IPS-NIHi7 (cell line): ENCODE data around the gene CAPN8.

Experiments used
- DNase-seq: peaks from one replicate; pipeline ENCODE4 v3.0.0; 2012; ENCODE audit warnings: mixed read lengths; ENCODE audit errors: extremely low spot score

CAPN8 gene

DNA sequence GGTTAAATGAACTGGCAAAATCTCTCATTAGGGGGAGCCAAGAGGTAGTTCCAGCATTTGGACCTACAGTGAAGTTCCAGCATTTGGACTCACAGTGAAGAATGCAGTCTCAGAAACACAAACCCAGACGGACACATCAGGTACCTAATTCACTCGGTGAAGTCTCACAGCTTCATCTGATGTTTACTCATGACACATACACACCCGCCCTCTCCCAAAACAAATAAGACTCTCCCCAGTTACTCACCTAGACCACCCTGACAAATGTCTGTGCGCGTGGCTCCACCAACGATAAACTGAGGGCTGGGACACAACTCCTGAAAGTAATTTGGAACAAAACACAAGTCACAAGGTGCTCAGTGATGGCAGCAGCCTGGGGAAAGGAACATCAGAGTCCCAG lies 11.4 kb downstream of the CAPN8 start:
- DNase-seq, result no peak

DNA sequence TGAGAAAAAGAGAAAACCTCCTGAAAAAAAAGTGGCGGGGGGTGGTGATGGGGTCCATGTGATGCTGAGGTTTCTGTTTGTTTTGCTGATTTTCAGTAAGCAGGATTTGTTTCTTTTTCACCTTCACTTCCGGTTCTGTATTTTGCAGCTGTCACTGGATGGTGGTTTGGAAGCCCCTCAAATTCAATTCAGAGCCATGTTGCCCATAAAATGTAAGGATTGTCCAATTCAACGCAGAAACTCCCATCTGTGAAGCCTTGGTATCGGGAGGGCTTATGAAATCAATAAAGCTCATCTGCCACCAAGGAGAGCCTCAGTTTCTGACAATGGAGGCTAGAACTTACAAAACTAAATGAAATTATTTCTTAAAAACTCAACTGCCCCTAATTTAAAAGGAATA lies 12.1 kb downstream of the CAPN8 start:
- no peak for DNase-seq

DNA sequence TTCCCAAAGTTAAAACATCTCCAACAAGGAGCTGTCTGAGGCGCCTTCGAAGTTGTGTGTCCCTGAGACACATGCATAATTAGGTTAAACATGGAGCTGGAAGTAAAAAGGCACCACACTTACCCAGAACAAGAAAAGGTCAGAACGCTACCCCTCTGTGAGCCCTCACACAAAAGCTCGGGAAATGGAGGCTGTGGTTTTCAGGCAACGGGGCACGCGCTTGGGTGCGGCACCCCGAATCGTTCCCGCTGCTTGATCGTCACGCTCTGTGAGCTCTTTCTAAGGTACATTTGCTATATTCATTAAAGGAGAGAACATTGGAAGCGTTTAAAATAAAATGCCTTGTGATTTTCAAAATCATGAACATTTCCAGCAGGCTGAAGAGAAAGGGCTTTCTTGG lies 12.5 kb downstream of the CAPN8 start:
- DNase-seq, result no peak

DNA sequence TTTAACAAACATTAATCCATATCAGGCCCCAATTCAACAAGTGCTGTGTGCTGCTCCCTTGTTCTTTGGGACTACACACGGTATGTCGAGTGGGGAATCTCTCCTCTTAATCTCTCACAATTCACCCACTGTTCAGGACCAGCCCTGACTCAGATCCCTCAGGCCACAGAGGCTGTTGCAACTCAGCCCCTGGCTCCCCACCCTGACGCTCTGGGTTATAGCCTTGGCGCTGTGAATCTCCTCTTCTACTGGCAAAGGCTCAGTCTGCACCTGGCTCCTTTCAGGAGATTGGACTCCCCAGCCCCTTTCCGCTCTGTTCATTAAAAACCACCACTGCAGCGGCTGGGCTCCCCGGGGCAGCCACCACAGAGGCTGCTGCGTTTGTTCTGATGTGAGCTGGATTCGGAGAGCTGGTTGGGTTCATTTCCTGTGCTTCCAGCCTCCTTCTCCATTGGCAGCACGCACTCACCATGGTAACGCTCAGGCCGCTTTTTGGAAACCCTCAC lies 13.0 kb downstream of the CAPN8 start:
- DNase-seq, result peak; percentile 32

DNA sequence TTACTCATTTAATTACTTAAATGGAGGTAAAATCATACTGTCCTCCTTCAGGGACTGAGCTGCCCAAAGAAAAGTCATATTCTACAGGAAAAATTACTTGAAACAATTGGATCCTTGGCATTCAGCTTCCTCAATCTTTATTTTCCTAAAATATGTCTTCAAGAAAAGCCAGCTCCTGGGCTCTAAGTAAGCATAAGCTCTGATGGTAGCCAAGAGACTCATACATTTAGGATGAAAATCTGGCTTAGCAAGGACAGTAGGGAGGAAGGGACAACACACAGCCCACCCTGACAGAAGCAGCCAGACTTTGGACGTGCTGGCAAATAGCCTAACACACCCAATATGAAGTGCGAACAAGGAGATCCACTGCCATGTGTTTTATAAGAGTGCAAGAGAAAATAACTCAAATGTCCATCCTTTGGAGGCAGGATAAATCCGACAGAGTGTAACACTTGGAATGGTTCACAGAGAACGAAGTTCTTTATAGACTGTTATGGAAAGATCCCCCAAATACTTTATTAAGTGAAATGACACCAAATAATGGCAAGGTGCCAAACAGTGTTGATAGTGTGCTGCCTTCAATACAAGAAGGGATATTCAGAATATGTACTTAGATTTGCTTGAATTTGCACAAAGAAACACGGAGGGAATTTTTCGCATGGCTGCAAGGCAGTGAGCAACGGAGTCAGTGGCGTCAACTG lies 14.1 kb downstream of the CAPN8 start:
- no peak for DNase-seq

DNA sequence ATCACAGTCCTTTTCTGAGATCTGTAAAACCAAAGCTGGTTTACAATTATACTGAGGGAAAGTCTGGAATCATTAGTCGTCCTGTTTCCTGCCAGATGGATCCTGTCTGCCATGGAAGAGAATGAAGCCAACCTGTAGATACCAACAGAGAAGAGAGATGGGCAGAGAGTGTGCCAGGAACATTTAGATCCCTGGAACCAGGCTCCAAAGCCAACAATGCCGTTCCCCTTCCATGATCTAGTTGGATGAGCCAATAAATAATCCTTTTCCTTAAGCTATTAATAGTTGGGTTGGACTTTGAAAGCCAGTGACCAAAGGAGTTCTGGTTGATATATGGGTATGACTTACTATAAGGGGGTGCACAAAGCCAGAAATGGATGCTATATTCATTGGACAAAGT lies 15.0 kb downstream of the CAPN8 start:
- no peak for DNase-seq

DNA sequence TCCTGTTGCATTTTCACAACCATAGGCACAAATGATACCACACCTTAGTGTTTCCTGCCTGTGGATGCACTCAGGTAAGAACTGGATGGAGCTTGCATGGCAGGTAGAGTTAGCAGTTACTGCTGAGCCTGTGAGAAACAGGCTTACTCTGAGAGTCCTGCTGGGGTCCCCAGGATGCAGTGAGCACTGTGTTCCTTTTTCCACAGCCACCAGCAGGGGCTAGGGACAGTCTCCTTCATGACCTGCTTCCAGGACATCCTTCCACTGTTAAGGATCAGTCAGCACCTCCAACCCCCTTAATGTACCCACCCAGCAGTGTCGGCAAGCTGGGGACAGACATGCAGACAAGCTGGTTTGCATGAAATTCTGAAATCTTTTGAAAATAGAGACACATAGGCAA lies 16.3 kb downstream of the CAPN8 start:
- DNase-seq, result no peak

DNA sequence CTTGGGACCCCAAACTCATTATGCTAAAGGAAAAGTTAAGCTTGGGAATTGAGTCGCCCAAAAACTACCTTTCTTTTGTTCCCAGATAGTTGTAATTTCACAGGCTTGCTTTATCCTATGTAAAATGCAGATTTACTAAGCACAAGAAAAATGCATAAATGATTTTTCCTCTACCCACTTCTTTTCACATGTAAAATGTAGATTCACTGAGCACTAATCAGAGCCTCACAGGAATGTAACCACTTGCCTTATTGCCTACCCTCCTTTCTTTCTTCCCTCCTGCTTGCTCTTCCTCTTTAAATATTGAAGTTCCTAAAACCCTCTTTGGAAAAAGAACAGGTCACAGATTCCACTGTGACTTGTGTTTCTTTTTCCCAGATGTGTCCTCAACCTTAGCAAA lies 18.3 kb downstream of the CAPN8 start:
- no peak for DNase-seq

DNA sequence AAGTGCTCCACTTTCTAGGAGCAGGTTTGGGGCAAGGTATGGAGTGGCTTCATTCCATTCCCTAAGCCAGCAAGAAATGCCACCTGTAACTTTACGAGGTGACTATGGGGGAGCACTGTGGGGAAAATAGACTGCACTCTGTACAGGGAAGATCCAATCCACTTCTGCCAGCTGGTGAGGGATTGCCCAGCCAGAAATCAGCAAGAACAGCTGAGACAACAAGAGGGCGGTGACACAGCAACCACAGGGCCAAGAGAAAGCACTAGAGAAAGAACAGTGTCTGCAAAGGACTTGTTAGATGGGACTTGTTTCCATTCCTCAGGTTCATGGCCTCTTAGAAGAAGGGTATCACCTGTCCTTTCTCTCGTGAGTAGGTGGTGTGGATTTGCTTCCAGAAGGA lies 19.6 kb downstream of the CAPN8 start:
- DNase-seq, result no peak

DNA sequence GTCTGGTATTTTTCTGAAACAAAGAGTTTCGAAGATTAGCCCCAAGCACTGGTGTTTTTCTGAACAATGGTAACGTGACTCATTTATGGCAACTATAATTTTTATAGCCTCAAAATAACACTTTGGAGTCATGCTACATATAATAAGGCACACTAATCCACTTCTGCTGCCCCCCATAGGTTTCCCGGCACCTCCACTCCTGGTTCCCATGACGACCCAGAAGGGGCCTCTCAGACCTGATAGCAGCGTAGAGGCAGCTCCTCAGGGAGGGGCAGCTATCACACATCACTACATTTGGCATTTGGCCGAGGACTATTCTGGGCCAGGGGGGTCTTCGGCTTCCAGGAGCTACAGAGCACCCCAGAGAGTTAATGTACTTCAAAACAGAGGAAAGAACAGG lies 23.3 kb downstream of the CAPN8 start:
- DNase-seq, result no peak

DNA sequence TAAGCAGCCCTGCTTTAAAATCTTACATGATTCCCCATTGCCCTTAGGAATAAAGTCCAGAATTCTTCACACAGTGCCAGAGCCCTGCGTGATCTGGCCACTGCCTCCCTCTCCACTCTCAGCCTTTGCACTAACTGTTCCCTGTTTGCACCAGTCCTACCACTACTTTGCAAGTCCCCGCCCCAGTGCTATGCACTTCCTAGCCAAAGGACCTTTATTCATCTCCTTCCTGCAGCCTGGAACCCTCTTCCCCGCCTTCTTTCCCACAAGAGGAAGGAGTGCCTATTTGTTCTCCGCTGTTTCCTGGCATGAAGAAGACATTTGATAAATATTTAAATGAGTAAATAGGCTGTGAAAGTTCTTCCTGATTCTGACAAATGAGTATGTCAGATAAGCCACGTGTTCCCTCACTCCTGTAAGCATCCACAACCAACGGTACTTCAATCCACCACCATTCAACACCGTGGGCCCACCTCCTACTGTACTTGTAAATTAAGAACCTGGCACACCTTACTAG lies 23.9 kb downstream of the CAPN8 start:
- DNase-seq, result no peak

DNA sequence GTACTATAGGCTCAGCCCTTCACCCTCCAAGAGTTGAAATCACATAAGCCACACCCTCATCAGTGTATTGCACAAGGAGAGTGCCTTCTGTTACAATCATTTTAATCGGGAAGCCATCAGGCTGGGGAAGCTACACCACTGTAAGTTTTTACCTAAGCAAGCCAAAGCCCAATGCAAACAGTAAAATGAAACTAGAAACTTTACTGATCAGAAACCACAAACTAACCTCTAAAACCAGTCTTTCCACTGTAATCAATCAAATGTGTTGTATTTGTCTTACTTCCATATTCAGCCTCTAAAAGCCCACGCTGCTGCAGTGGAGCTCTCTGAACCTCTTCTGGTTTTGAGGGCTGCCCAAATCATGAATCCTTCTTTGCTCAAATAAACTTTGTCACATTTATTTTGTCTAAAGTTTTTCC lies 26.2 kb downstream of the CAPN8 start:
- no peak for DNase-seq

DNA sequence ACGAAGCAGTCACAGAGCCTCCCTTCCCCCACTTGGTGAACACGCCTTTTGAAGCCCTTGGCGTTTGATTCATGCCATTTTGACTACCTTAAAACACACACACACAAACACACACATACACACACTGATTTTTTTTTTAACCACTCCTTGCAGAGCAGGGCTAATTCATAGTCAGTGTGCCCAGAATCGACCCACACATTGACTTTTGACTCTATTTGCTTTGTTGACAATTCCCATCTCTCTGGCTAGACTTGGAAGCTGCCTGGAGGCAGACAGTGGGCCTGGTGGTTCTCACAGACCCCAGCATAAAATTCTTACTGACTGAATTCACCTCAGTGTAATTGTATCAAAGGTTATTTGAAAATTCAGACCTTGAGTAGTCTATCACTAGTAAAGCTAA lies 30.3 kb downstream of the CAPN8 start:
- no peak for DNase-seq

DNA sequence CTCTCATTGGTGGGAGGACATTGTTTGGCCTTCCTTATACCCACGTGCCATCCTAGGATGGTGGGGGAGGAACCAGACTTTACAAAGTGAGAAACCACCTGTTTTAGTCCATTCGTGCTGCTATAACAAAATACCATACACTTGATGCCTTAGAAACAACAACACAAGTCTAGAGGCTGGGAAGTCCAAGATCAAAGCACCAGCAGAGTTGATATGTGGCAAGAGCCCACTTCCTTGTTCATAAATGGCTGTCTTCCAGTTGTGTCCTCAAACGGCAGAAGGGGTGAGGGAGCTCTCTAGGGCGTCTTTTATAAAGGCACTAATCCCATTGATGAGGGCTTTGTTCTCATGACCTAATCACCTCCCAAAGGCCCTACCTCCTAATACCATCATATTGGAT lies 31.1 kb downstream of the CAPN8 start:
- no peak for DNase-seq

DNA sequence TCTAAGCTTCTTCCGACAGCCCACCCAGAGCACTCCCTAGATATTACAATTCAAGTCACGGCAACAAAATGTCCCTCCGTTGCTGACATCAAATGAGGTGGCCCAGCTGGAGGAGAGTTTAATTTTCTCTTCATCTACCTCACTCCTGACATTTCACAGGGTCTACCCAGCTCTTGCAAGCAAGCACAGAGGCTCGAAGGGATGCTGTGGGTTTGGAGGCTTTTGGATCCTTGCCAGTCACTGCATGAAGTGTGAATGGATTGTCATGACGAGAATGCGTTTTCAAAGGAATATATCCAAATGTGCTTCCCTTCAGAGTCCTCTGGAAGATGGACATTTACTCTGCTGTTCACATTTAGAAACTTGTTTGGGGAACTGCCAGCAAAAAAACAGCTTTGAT lies 33.5 kb downstream of the CAPN8 start:
- DNase-seq, result no peak

DNA sequence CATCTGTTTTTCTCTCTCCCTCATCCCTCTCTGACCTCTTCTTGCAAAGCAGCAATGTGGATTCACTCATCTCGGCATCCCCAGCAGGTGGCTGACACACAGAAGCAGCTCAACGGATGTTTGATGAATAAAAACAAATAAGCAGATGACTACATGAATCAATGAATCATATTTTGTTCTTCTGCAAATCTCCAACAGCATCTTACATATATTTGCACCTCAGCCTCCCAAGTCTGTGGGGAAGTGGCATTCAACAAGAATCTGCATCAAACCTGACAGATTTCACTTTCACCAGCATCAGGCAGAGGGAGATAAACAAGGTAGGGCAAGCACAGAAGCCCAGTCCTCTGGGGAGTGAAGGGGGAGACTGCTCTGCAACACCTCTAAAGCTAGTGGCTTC lies 34.0 kb downstream of the CAPN8 start:
- no peak for DNase-seq

DNA sequence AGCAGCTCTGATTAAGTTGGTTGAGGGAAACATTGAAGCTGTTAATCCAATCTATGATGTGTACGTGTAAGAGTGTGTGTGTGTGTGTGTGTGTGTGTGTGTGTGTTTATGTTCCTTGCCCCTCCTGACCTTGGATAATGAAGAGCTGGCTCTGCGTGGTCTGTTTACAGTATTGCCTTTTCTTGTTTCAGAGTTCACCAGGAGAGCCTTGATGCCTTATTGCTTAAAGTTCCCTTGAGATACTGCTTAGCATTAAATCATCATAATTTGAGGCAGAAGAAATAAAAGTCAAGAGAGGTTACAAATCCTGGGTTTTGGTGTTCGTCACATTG lies 36.4 kb downstream of the CAPN8 start:
- DNase-seq, result no peak

DNA sequence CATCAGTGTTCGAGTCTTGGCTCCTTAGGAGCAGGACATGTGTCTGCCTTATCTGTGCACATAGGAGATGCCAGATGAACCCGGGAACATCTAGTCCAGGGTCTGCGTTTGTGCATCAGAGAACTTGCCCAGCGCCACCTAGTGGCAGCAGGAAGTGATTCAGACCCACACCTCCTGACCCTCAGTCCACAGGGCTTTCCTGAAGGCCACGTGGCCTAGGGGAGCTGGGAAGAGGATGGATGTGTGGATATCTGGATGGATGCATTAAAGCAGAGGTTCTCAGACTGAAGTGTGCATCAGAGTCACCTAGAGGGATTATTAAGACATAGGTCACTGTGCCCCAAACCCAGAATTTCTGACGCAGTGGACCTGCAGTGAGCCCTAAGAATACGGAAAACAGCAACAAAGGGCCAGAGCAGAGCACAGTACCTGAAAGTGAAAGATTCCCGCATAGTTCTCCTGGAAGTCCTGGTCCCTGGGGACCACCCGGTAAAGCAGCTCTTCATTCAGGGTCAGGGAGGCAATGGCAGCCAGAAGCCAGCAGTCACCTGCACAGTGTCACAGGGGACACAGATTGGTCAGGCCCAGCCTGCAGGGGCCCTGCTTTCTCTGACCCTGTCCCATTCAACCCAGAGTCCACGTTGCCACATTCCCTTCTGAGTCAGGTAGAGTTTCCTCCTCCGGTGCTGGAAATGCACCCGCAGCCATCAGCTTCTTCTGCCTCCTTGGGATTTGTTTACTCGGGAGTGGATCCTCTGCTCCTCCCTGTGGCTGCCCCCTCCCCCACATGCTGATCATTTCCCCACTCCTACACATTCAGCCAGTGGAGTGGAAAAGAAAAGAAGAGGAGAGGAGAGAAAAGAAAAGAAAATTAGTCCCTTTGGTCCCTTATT lies 37.0 kb downstream of the CAPN8 start:
- peak; percentile 85 for DNase-seq

DNA sequence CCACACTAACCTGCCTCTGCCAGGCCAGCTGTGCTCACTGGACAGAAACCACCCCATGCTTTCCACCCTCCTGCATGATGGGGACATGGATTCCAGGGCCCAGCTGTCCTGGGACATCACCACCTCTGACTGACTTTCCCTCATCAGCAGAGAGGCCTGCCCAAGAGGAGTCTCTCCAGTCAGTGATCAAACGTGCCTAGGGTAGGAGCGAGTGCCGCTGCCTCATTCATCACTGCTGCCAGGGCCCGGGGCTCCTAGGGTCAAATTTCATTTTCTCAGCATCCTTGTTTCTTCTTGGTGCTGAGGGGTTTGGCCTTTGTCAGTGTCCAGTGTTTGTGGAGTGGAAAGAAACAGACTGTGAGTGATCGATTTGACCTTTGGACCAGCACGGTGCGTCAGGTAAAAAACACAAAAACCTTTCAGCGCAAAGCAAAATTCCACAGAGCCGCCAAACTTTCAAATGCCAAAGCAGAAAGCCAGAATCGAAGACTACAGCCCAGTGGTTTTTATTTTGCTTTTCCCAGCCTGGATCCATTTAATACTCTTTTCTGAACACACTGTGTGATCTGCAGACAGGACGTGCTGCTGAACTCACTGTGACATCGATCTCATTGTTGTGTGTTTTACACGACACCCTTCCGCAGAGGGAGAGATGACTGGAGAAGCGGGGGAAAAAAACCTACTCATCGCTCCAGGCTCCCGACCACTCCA lies 43.2 kb downstream of the CAPN8 start:
- no peak for DNase-seq

DNA sequence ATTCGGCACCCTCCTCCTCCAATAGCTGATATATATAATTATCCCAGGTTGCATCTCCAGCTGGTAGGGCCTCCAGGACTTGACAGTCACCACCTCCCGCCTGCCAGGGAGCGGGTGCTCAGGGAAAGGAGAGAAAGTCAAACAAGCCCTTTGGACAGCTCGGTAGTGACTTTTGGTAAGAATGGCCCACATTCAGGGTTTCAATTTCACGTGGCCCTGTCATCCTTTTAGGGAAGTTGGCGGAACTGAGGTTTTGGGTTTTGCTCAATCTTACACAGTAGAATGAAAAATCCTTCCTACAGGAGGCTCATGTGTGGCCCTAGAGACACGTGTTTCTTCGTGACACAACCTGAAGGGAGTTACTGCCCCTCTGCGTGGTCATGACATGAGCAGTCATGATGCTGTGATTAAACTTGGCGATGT lies 44.2 kb downstream of the CAPN8 start:
- no peak for DNase-seq

DNA sequence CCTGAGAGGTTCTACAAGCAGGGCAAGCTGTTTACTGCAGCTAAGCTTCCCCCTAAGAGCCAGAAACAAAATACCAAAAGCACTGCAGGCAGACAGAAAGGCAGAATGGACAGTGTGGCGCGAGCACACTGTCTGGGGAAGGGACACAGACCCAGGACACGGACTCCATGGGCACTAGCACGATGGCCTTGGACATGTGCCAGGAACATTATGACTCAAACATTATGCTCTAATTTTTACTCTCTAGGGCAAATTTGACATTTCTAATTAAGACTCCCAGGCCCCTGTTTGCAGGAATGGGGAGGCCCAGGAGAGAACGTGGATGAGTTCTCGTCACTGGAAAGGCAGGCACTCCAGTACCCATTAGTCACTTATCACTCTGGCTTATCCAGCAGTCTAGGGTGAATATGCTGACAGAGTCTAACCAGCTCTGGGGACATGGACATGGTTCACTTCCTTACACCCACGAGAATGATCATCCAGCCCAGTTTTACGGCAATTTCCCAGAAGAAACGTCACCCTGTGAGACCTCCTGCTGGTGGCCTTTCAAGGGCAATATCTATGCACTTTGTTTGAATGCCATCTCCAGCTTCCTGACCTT lies 45.1 kb downstream of the CAPN8 start:
- no peak for DNase-seq

DNA sequence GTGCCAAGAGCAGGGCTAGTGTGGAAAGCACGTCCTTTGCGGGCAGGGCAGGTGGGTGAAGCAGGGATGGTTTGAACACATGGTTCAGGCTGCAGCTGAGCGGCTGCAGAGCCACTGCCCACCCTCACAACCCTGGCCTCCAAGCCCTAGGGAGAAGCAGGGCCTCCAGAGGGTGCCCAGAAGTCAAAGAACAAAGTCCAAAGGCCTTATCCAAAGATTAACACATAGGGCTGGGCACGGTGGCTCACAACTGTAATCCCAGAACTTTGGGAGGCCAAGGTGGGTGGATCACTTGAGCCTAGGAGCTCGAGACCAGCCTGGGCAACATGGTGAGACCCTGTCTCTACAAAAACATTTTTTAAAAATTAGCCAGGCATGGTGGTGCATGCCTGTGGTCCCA lies 46.8 kb downstream of the CAPN8 start:
- no peak for DNase-seq
